HG03139 (cell line): ENCODE data around the gene AFF2.
"Not testable (repeated sequence)": the region's sequence is repeated elsewhere in the genome, so short reads cannot be mapped to it uniquely, and the experiment has no call there.

Source experiments
- ATAC-seq: cut with Tn5 transposase; IDR thresholded peaks from one replicate; pipeline ENCODE4 v1.9.1; 2021; ENCODE audit not compliant: unreplicated experiment

The AFF2 gene

DNA sequence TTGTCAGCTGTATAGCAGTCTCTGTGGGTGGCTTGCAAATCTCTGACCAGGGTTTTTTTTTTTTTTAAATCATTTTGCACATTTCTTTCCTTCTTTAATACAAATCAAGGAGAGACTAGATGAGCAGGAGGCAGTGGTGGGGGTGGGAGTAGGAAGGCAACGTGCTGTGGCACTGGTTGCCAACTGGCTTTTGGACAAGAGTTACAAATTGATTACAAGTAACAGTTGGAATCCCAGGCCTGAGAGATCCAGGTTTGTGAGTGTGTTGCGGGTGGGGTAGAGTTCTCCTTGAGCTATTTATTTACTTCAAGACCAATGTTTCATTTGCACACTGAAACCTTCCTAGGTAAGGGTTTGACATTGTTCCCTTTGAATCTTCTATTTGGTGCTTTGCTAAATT, 325.3 kb downstream of the AFF2 start:
- ATAC-seq, result no peak

DNA sequence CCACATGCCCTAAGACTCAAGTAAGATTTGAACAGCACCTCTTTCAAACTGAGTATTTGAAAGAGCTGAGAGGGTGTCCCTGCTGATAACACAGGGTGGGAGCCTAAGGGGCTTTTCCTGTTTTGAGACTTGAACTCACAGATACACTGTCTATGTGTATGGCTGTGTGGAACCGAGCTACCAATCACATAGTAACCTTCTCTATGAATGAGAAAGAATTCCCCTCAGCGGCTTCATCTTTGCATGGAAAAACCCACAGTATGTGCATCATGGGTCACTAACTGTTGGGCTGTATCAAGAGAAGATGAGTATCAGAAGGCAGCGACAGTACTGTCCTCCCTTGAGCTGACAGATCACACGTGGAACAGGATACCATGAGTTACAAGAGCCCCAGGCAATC, 336.3 kb downstream of the AFF2 start:
- ATAC-seq, result no peak

DNA sequence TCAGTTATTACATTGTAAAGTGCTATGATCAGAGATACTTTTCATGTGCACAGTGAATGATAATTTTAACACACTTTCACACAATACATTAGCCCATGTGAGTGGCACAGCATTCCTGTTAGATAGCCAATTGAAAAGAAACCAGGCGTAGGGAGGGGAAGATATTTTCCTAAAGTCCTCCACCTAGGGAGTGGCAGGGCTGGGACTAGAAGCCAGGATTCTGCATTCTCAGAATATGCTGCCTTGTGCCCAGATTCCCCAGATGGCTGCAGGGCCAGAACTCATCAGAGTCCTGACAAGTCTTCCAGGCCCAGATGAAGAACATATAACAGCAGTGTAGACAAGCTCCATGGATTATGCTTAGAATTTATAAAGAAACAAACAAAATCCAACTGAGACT, 350.2 kb downstream of the AFF2 start:
- no peak for ATAC-seq

DNA sequence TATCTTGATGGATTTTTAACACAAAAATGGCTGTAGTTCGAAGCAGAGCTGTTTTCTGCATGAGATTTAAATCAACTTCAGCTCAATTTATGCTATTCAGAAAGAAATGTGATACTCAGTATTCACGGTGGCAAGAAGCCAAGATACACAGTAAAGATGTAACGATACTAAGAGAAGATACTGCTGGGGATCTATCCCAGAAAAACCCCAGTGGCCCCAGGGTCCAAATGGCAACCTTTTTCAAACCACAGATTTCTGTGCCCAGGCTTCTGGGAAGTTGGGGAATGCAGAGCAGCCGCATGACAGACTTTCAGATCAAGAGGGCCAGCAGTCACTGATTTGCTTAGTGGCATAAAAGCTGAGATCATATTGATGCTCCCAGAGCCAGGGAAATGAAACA, 353.9 kb downstream of the AFF2 start:
- ATAC-seq, result no peak

DNA sequence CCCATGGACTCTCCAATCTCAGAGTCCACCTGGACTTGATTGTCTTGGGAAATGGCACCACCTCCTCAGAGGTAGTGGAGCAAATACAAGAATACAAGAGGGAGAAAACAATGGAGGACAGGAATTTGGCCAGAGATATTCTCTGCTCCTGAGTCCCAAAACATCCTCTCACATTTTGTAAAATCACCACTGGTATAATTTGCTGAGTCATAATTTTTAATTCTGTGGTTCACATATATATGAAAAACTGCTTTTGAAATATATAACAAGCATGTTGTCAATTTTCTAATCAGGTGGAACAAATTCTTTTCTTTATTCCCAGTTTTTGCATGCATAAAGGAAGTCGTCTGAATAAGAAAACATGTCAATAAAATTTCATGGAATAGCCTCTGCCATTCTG, 356.1 kb downstream of the AFF2 start:
- ATAC-seq, result no peak

DNA sequence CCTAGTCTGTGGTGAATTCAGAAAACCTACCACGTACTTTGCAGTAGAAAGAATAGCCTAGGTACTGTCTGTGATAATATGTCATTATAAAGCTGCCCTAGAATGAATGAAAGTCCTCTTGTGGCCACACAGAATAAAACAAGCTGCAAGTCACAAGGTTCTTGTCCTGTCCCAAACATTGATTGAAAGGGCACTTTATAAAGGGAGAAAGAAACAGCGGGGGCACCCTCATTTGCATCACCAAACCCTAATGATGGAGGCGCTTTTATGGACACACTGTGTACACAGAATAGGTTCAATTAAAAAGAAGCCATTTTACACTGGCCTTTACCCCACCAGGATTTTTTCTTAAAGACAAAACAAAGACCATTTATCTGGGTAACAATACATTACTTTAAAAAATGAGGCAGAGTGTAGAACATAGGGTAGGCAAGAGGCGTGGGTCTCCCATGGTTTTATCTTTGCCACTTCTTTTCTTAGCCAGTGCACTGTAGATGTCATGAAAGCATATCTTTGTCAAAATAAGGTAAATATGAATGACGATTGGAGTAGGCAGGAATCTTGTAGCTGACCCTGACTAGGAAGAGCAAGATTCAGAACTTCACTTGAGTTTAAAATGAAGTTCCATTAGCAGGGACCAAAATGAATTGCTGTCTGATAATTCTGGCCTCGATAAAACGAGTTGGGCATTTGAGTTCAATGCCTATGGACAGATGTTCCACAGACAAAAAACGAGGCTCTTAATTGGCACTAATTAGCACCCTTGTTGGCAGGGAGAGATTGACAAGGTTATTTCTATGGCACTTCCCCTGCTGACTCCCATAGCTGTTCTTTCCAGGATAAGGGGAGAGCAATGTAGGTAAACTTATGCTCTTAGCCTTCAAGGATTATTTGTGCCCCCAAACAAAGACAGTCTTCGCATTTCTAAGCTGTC, 365.1 kb downstream of the AFF2 start:
- ATAC-seq, result no peak

DNA sequence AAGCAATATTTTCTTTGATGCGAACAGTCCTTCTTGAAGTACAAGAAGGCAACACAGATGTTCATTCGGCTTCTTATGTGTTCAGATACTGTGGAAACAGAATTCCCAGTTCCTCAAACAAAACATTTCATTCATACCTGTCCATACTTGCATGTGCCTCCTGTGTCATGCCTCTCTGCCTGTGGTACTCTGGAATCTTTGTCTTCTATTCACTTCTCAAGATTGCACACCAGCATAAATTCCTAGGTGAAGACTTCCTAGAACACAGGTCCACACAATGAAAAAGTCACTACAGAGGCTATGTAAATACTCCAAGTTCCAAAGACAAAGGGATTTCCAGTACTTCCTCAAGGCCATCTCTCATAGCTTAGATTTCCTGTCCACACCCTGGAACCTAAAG, 367.2 kb downstream of the AFF2 start:
- no peak for ATAC-seq

DNA sequence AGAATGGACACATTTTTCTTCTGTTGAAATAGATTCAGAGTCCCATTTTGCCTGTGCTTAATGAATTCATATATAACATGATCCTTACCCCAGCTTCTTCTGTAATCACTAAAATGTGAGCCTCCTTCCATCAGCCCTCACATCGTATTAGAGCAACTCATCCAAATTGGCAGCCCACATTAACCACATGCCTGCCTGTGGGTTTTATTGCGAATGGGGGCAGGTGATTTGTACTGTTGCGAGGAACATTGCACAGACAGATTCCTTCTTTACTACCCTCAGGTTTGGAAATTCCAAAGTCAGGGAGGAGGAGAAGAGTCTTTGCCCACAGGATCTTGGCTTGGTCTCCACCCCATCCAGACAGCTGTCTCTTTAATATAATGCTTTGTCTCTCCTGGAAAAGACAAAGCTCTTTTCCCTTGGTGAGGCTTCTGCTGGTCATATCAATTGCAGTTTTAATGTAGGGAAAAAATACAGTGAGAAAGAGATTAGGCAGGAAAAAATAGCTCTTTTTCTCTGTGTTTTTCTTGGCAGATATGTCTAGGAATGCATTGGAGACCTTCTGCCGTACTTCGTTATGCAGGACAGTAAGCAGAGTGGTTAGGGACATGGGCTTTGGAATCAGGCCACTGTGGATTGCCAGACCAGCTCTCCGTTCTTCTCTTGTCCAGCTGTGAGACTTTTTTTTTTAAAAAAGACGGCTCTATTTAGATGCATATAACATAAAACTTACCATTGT, 371.2 kb downstream of the AFF2 start:
- ATAC-seq, result no peak

DNA sequence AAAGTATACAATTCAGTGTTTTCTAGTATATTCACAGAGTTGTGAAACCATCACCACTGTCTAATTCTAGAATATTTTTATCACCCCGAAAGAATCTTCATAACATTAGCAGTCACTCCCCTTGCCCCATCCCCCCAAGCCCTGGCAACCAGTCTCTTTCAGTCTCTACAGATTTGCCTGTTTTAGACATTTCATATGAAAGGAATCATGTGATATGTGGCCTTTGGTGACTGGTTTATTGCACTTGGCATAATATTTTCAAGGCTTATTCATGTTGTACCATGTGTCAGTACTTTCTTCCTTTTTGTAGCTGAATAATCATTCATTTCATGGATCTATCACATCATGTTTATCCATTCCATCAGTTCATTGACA, 371.7 kb downstream of the AFF2 start:
- ATAC-seq, result no peak

DNA sequence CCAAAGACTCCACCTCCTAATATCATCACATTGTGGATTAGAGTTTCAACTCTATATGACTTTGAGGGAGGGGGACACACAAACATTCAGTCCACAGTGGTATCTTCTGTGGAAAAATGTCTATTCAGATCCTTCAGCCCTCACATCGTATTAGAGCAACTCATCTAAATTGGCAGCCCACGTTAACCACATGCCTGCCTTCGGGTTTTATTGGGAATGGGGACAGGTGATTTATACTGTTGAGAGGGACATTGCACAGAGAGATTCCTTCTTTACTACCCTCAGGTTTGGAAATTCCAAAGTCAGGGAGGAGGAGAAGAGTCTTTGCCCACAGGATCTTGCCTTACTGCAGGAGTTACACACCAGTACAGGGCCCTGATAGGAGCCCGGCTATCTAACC, 372.5 kb downstream of the AFF2 start:
- no peak for ATAC-seq

DNA sequence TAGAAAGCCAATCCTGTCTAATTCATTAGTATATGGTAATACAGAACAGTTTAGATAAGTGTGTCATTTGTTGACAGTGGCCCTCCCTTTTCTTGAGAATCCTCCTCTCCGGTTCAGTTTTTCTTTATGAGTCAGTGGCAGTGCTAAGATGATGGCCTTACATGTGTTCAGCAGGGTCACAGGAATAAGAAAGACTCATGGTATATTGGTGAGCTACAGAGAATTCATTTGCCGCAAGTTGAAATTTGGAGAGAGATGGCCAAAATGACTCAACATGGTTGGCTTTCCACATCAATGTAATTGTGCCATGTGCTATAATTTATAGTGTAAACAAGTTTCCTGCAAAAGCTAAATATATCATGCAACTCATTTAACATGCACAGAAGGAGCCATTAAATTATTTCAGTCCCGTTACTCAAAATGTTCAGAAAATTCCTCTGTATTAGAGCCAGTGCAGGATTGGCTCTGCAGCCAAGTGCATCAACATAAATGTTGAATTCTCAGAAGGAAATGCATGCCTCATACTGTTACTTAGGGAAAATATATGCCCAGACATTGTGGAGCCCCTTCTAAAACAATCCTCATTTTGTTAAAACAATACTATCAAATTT, 374.3 kb downstream of the AFF2 start:
- ATAC-seq, result no peak

DNA sequence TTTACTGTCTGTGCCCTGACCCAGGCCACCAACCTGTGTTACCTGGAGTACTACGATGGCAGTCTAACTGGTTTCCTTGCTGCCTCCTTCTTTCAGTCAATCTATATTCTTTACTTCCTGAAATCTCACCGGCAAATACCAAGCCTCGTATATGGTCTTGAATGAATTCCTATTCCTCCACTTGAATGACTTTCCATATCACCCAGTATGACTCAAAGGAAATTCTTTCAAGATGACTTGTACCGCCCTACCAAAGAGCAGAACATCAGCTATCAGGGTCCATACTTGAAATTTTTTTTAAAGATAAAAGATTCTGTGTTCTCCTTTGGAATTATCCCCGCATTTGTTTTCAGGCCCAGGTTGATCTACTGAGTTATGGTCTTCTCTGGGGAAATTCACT, 378.0 kb downstream of the AFF2 start:
- no peak for ATAC-seq

DNA sequence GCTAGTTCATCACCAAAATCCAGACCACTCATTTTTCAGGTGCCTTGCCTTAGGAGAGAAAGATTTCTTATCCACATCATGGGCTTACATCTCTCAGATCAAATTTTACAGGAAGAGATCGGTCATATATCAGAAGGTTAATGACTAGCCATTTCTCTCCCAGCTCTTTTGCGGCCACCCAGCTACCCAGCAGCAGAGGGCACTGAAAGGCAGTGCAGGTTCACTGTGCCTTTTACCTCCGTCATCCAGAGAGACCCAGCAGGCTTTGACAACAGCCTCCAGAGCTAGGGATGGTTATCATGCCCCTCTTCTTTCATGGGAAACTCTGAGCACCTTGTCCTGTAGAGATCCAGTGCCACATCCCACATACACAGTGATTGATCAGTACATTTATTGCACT, 384.8 kb downstream of the AFF2 start:
- ATAC-seq, result no peak

DNA sequence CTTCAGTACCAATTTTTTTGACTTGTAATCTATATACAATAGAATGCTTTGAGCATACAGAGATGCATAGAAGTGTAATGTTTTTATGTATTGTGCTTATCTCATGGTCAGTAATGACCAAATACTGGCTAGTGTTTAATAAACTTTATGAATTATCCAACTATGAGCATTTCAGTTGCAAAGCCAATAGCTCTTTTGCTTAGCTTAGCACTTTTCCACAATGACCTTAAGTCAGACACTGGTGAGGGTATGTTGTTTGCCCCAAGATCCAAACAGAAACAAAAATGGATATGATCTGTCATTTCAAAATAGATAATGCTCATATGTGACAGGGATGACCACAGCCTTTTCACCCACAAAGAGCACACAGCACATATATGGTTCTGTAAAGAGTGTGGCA, 393.0 kb downstream of the AFF2 start:
- no peak for ATAC-seq

DNA sequence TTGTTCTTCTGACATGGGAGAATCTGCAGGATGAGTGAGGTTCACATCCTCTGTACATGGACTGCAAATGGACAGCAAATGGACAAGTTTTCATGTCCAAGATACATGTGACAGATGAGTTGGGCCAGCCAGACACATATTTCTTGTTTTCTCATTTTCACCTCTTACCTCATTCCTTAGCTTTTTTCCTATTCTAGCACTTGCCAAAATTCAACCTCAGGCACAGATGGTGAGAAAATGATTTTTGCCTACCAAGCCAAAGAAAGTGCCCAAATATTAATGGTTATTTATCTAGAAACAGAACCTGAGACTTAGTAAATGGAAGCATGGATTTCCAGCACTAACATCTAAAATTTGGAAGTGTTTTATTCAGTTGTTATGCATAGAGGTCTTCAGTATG, 402.2 kb downstream of the AFF2 start:
- ATAC-seq, result no peak

DNA sequence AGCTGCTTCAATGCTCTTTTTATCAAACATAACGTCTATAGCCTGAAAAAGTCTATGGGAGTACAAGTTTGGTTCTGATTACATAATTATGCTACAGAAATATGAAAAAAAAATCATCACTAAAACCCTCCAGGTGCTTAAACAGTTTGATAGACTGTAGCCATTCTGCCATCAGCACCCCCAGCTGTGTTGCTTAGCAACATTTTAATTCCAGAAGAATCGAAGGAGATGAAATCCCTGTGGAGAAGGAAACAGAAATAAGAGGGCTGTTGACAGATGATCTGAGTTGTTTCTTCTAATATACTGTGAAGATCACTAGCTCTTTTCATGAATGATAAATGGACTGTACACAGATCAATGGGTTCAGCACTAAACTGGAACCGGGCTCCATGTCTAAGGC, 402.8 kb downstream of the AFF2 start:
- no peak for ATAC-seq

DNA sequence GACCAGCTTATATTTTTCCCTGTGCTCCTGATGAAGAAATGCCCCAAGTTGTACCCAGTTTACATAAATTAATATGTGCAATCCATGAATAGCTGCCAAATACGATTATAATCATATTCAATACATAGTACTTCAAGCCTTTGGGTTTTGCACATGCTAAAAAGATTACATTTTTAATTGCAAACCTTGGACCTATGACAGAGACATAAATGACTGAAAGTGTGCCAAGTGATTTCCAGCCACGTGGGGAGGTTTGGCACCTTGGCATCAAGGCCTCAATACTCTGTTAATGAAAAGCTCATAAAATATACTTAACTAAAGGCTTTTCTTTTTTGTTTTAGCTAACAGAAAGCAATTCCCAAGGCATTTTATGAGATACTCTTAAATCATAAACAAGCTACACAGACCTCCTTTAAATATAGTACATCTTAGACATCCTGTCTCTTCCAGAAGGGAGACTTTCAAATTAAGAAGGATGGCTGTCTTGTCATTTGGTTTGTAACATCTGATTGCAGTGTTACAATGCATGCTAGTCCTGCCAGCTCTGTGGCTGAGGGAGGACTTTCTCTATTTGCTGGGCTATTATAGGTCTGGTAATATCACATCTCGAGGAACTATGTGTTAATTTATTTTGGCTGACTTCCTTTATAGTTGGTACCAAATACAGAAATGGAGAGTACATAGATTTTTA, 404.1 kb downstream of the AFF2 start:
- no peak for ATAC-seq

DNA sequence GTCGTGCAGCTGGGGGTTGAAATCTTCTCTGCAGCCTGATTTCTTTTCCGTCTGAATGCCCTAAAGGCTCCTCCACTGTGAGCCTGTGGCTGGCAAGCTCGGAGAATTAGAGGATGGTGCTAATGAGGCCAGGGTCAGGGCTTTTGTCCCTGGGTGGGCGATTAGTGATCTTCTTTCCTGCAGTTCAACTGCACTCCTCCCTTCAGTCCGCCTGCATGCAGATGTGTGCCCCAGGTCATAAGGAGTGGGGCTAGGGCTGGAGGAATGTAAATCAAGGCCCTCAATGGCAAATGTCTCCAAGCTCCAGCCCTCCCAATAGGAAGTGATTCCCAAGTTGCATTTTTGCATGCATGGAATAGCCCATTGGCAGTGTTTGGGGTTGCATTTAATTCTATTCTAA, 405.0 kb downstream of the AFF2 start:
- no peak for ATAC-seq

DNA sequence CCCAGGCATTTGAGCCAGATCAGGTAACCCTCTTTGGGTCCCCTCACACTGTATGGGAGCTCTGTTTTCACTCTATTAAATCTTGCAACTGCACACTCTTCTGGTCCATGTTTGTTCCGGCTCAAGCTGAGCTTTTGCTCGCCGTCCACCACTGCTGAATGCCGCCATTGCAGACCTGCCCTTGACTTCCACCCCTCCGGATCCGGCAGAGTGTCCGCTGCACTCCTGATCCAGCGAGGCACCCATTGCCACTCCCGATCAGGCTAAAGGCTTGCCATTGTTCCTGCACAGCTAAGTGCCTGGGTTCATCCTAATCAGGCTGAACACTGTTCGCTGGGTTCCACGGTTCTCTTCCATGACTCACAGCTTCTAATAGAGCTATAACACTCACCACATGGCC, 406.2 kb downstream of the AFF2 start:
- not testable (repeated sequence) for ATAC-seq

DNA sequence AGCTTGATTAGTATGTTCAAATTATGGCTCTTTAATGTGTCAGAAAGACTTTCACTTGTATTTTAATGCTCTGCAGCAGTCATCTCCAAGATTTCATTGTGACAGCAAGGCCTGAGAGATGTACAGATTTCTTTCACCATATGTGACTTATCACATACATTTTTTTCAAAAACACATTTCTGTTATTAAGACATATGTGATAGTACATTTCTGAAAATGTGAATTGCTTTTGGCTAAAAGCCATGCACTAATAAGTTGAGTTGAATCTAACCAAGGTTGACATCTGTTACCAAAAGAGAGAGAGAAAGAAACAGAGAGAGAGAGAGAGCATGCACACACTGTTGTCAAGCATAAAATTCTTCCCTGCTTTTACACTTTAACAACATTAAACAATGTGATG, 409.3 kb downstream of the AFF2 start:
- ATAC-seq, result no peak

DNA sequence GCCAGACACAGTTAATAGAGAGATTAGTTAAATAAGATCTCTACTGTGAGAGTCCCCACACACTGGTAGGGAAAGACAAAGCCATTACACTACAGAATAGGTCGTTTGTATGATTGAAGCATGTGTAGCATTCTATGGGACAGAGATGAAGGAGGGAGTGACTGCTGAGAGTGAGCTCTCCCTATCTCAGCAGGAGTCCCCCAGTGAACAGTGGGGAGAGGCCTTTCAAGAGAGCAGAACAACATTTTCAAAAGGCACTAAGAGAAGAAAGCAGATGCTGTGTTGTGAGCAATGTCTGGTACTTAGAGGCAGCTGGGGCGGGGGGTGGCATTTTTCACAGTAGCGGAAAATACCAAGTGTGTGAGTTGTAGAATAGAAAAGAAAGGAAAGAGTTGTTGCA, 413.6 kb downstream of the AFF2 start:
- no peak for ATAC-seq
